Measurements from ENCODE around the gene CENPP.

- TF ChIP-seq POLR2A (IDR thresholded peaks at IDR 0.05; ENCODE audit: low read length) (no peak), GATA1 (IDR thresholded peaks at IDR 0.05; ENCODE audit: low read depth, low read length) (no peak)
Observed at GRCh38 chr9:92663126-92663525, 337.4 kb downstream of the CENPP start.

Data from erythroblast (primary cell).